CD14-positive monocyte (primary cell): ENCODE measurements around the gene SPRY2. TPM values are rescaled to one million over a fixed set of nuclear protein-coding genes. Genes with fewer than 3 reads are reported as not detected.

Source experiments
- DNase-seq, 3 donors: peaks; one replicate each; pipeline ENCODE4 v3.0.0-alpha.2; 2011 to 2022
- H2AFZ ChIP-seq: 2 replicates; pipeline ENCODE4 v1.6.0; 2012; ENCODE audit warnings: mild to moderate bottlenecking, low read depth, low read length, inconsistent platforms; ENCODE audit not compliant: insufficient read depth, poor library complexity, severe bottlenecking
- H3K27ac ChIP-seq, 2 donors: 1 replicate in 1 of 2; 2 replicates in 1 of 2; pipeline ENCODE4 v1.5.1; 2012 to 2013; ENCODE audit warnings: low read length in 2 of 2, control low read depth in 1 of 2, inconsistent platforms in 1 of 2, low read depth in 1 of 2, mild to moderate bottlenecking in 1 of 2
- H3K27me3 ChIP-seq, 2 donors: one replicate each; pipeline versions ENCODE4 v1.6.0 to v1.6.1; 2011 to 2013; ENCODE audit warnings: low read length in 2 of 2; ENCODE audit not compliant: control insufficient read depth in 2 of 2, insufficient read depth in 2 of 2
- H3K36me3 ChIP-seq, 2 donors: replicated peaks in 1 of 2; 1 replicate in 1 of 2; 2 replicates in 1 of 2; pipeline versions ENCODE4 v1.5.1 to v1.6.1; 2012 to 2013; ENCODE audit warnings: low read length in 2 of 2, control low read depth in 1 of 2, inconsistent platforms in 1 of 2, mild to moderate bottlenecking in 1 of 2; ENCODE audit not compliant: insufficient read depth in 2 of 2, control insufficient read depth in 1 of 2
- H3K4me1 ChIP-seq, 2 donors: 1 replicate in 1 of 2; 2 replicates in 1 of 2; pipeline versions ENCODE4 v1.5.1 to v1.6.1; 2012 to 2013; ENCODE audit warnings: low read length in 2 of 2, control low read depth in 1 of 2, inconsistent platforms in 1 of 2, mild to moderate bottlenecking in 1 of 2, moderate library complexity in 1 of 2; ENCODE audit not compliant: insufficient read depth in 2 of 2, control insufficient read depth in 1 of 2
- H3K4me2 ChIP-seq: replicated peaks from 2 replicates; pipeline ENCODE3; 2012; ENCODE audit warnings: low read length, moderate library complexity, mild to moderate bottlenecking; ENCODE audit not compliant: poor library complexity, severe bottlenecking; ENCODE audit errors: extremely low read depth
- H3K4me3 ChIP-seq, 3 experiments: fragments of 200-600 bp in 1 of 3; sonication (generic) in 1 of 3; replicated peaks in 1 of 3; 1 replicate in 2 of 3; 2 replicates in 1 of 3; pipeline ENCODE4 v1.5.1; 2011 to 2013; ENCODE audit warnings: low read length in 3 of 3, mild to moderate bottlenecking in 3 of 3, control low read depth in 2 of 3, low read depth in 2 of 3, inconsistent platforms in 1 of 3, moderate library complexity in 1 of 3
- H3K79me2 ChIP-seq: 2 replicates; pipeline ENCODE4 v1.6.0; 2012; ENCODE audit warnings: mild to moderate bottlenecking, control low read depth, inconsistent platforms, low read length, moderate library complexity; ENCODE audit not compliant: insufficient read depth
- H3K9ac ChIP-seq: 2 replicates; pipeline ENCODE4 v1.6.0; 2017; ENCODE audit warnings: low read length, mild to moderate bottlenecking; ENCODE audit not compliant: insufficient read depth, poor library complexity, severe bottlenecking
- H3K9me3 ChIP-seq, 2 donors: replicated peaks in 1 of 2; 1 replicate in 1 of 2; 2 replicates in 1 of 2; pipeline versions ENCODE4 v1.5.1 to v1.6.1; 2012 to 2013; ENCODE audit warnings: low read length in 2 of 2, control low read depth in 1 of 2; ENCODE audit not compliant: control insufficient read depth in 1 of 2, insufficient read depth in 1 of 2
- H4K20me1 ChIP-seq: 2 replicates; pipeline ENCODE4 v1.6.0; 2012; ENCODE audit warnings: mild to moderate bottlenecking, low read length, control low read depth, moderate library complexity; ENCODE audit not compliant: insufficient read depth
- H3K27ac Mint-ChIP-seq, 7 donors: one replicate each; pipeline ENCODE4 v1.8.0; 2020; ENCODE audit warnings: mild to moderate bottlenecking in 7 of 7, mixed read lengths in 7 of 7, moderate library complexity in 6 of 7, inconsistent platforms in 2 of 7
- H3K27me3 Mint-ChIP-seq, 3 donors: one replicate each; pipeline ENCODE4 v1.8.0; 2021 to 2022; ENCODE audit warnings: low read depth in 3 of 3, mild to moderate bottlenecking in 3 of 3, mixed read lengths in 3 of 3, moderate library complexity in 3 of 3, inconsistent platforms in 1 of 3
- H3K36me3 Mint-ChIP-seq, 2 donors: one replicate each; pipeline ENCODE4 v1.8.0; 2020; ENCODE audit warnings: mixed read lengths in 2 of 2, inconsistent platforms in 1 of 2, mild to moderate bottlenecking in 1 of 2
- H3K4me1 Mint-ChIP-seq: one replicate; pipeline ENCODE4 v1.8.0; 2020; ENCODE audit warnings: mild to moderate bottlenecking, mixed read lengths
- H3K4me3 Mint-ChIP-seq, 2 donors: one replicate each; pipeline ENCODE4 v1.8.0; 2020; ENCODE audit warnings: mild to moderate bottlenecking in 2 of 2, mixed read lengths in 2 of 2, moderate library complexity in 1 of 2
- H3K9me3 Mint-ChIP-seq, 7 donors: one replicate each; pipeline ENCODE4 v1.8.0; 2020 to 2022; ENCODE audit warnings: mixed read lengths in 7 of 7, mild to moderate bottlenecking in 6 of 7, moderate library complexity in 6 of 7, inconsistent platforms in 2 of 7
- CTCF ChIP-seq: fragments of 200-600 bp; IDR thresholded peaks from one replicate; pipeline ENCODE4 v1.8.0; 2022; ENCODE audit warnings: antibody characterized with exemption, mild to moderate bottlenecking
- WGBS: methylation state at CpG from one replicate; pipeline ENCODE4 v1.1.5; 2013; ENCODE audit warnings: missing lambda C conversion rate; ENCODE audit not compliant: insufficient coverage; 5-methylcytosine and 5-hydroxymethylcytosine counted together
- intact Hi-C, 2 donors: fragments of 100-400 bp; cut with micrococcal nuclease; formaldehyde crosslinking; loops; one replicate each; pipeline versions ENCODE4 v1.15.0 to v1.15.1; 2023
- polyA plus RNA-seq, 3 donors: library from polyadenylated mRNA; depleted of rRNA in 1 of 3; unstranded in 2 of 3; stranded (reverse) in 1 of 3; fragments of 300-500 nt in 2 of 3; fragments of >200 nt in 1 of 3; fragmentation: Illumina TruSeq in 2 of 3; gene quantifications; 1 replicate in 2 of 3; 2 replicates in 1 of 3; pipeline ENCODE4 v1.2.3, GENCODE V29; 2012 to 2021

SPRY2 gene
- polyA plus RNA-seq, 3 donors, result 0.26 to 1.8 (median 0.73) TPM

- Histone ChIP-seq H3K4me2 (no peak overlapping the region), H3K9ac (no peak overlapping the region), H3K27ac (no peak overlapping the region), H4K20me1 (no peaks in the 10 kb centered on the region), H3K79me2 (no peaks in the 10 kb centered on the region), H3K27me3 (no peaks in the 10 kb centered on the region), H3K4me1 (no peaks in the 10 kb centered on the region), H3K4me3 (no peak overlapping the region), H2AFZ (no peak overlapping the region), H3K9me3 (no peaks in the 10 kb centered on the region), H3K36me3 (no peaks in the 10 kb centered on the region)
- no peaks in the 10 kb centered on the region for H3K9me3 Mint-ChIP-seq
- H3K36me3 Mint-ChIP-seq, result no peaks in the 10 kb centered on the region
- no peaks in the 10 kb centered on the region for H3K4me1 Mint-ChIP-seq
- 88% methylated on average over 1 of the region's 5 CpGs for WGBS
- DNase-seq, result no peak
- no peak for TF ChIP-seq CTCF
- peaks cover 0 to 1% (median 0%) of the 10 kb centered on the region in 3 donors for H3K27me3 Mint-ChIP-seq
- no peak overlapping the region for H3K4me3 Mint-ChIP-seq
- H3K27ac Mint-ChIP-seq, result no peak overlapping the region
- intact Hi-C loops, result no loop called here
These were observed 28.8 kb downstream of the SPRY2 start for GRCh38 chr13:80312012-80312704.

- intact Hi-C loops, result no loop called here
- Histone ChIP-seq H3K4me2 (no peak overlapping the region), H3K4me1 (no peaks in the 10 kb centered on the region), H3K9ac (no peak overlapping the region), H3K79me2 (no peaks in the 10 kb centered on the region), H3K27me3 (no peaks in the 10 kb centered on the region), H3K36me3 (no peaks in the 10 kb centered on the region), H4K20me1 (no peaks in the 10 kb centered on the region), H3K9me3 (no peaks in the 10 kb centered on the region), H3K27ac (no peak overlapping the region), H2AFZ (no peak overlapping the region), H3K4me3 (no peak overlapping the region)
- TF ChIP-seq CTCF, result no peak
- peaks cover 5% of the 10 kb centered on the region for H3K4me1 Mint-ChIP-seq
- no peaks in the 10 kb centered on the region for H3K9me3 Mint-ChIP-seq
- peaks cover 0 to 1% (median 1%) of the 10 kb centered on the region in 3 donors for H3K27me3 Mint-ChIP-seq
- WGBS, result no CpG with 5 or more reads among the region's 3 CpGs
- peak overlapping the region in 1 of 7 donors; percentile 71 for H3K27ac Mint-ChIP-seq
- no peak for DNase-seq
- H3K4me3 Mint-ChIP-seq, result no peak overlapping the region
- H3K36me3 Mint-ChIP-seq, result no peaks in the 10 kb centered on the region
These were observed 31.0 kb downstream of the SPRY2 start for GRCh38 chr13:80309926-80310325.
